HepG2 (cell line): ENCODE data around the gene ABCA13. TPM values are rescaled to one million over a fixed set of nuclear protein-coding genes. Genes with fewer than 3 reads are reported as not detected.

Experiments
- ATAC-seq: fragments of 200-7000 bp; cut with Tn5 transposase; 3 replicates; pipeline ENCODE4 v1.9.1; 2020; ENCODE audit warnings: mild to moderate bottlenecking, moderate library complexity
- BruUV-seq: library from RNA; stranded (reverse); fragments of 400-500 nt; replicated peaks from 2 replicates; lab custom pipeline; 2021; lab: Mats Ljungman, UMichigan
- CTCF ChIA-PET: fragments of 300-600 bp; formaldehyde crosslinking; extraction: SDS; loops from one replicate; lab custom pipeline; 2021; ENCODE audit warnings: low total read pairs, inconsistent platforms, low intra/inter-chr PET ratio; lab: Yijun Ruan, JAX
- POLR2A ChIA-PET: fragments of 350-600 bp; sonication (Branson Sonifier 250); formaldehyde crosslinking; loops from one replicate; lab custom pipeline; 2020; ENCODE audit warnings: antibody characterized with exemption, inconsistent platforms; lab: Yijun Ruan, JAX
- DNase-seq: peaks from one replicate; pipeline ENCODE4 v3.0.0-alpha.2; 2015; ENCODE audit warnings: low spot score
- FAIRE-seq: peaks from 3 replicates; lab custom pipeline; 2011; peaks lifted over from hg19 to GRCh38; lab: Jason Lieb, UNC
- H2AFZ ChIP-seq: one replicate; pipeline ENCODE4 v1.6.1; 2011; ENCODE audit warnings: low read length, inconsistent platforms
- H3K27ac ChIP-seq: fragments of 300-600 bp; 3 replicates; pipeline ENCODE4 v1.8.0; 2011; ENCODE audit warnings: mixed run types, mild to moderate bottlenecking, mixed read lengths, low read length, inconsistent platforms; ENCODE audit not compliant: insufficient read depth; ENCODE audit errors: extremely low read length
- H3K27me3 ChIP-seq, 2 experiments: fragments of 200-600 bp in 1 of 2; 2 replicates in 1 of 2; 3 replicates in 1 of 2; pipeline versions ENCODE4 v1.6.0 to v1.8.0; 2011; ENCODE audit warnings: low read length in 2 of 2, mild to moderate bottlenecking in 2 of 2, moderate library complexity in 2 of 2, inconsistent platforms in 1 of 2; ENCODE audit not compliant: insufficient read depth in 2 of 2, control insufficient read depth in 1 of 2
- H3K36me3 ChIP-seq, 2 experiments: fragments of 200-600 bp in 1 of 2; replicated peaks in 1 of 2; 2 replicates in 1 of 2; 3 replicates in 1 of 2; pipeline versions ENCODE4 v1.5.1 to v1.8.0; 2011; ENCODE audit warnings: low read length in 2 of 2, inconsistent platforms in 1 of 2; ENCODE audit not compliant: insufficient read depth in 2 of 2, control insufficient read depth in 1 of 2
- H3K4me1 ChIP-seq: 2 replicates; pipeline ENCODE4 v1.5.1; 2012; ENCODE audit warnings: low read length, inconsistent platforms; ENCODE audit not compliant: insufficient read depth
- H3K4me2 ChIP-seq: 2 replicates; pipeline ENCODE4 v1.6.0; 2011; ENCODE audit warnings: low read depth, low read length, inconsistent platforms
- H3K4me3 ChIP-seq, 3 experiments: fragments of 200-600 bp in 1 of 3; sonication (generic), shearing (Covaris generic) in 1 of 3; replicated peaks in 1 of 3; 2 replicates each; pipeline ENCODE4 v1.5.1; 2011 to 2016; ENCODE audit warnings: low read length in 3 of 3, inconsistent platforms in 2 of 3, low read depth in 2 of 3, mild to moderate bottlenecking in 2 of 3, control low read depth in 1 of 3, mixed read lengths in 1 of 3; ENCODE audit not compliant: insufficient read depth in 1 of 3
- H3K79me2 ChIP-seq: one replicate; pipeline ENCODE4 v1.6.1; 2011; ENCODE audit warnings: low read length, inconsistent platforms; ENCODE audit not compliant: insufficient read depth
- H3K9ac ChIP-seq: 2 replicates; pipeline ENCODE4 v1.6.0; 2011; ENCODE audit warnings: mild to moderate bottlenecking, low read depth, low read length, inconsistent platforms; ENCODE audit not compliant: insufficient read depth
- H3K9me3 ChIP-seq: 2 replicates; pipeline ENCODE4 v1.5.1; 2012; ENCODE audit warnings: mild to moderate bottlenecking, low read length
- H4K20me1 ChIP-seq: 2 replicates; pipeline ENCODE4 v1.6.0; 2011; ENCODE audit warnings: inconsistent platforms, mild to moderate bottlenecking, low read length, moderate library complexity; ENCODE audit not compliant: insufficient read depth
- ARNT2 ChIP-seq: sonication (generic); formaldehyde crosslinking; IDR thresholded peaks from 2 replicates; pipeline ENCODE4 v1.8.0; 2022; ENCODE audit warnings: mild to moderate bottlenecking, low read depth, missing genetic modification reagents, moderate library complexity
- DNMT3B ChIP-seq: conservative IDR thresholded peaks from 2 replicates; pipeline ENCODE4 v1.6.1; 2016; ENCODE audit warnings: missing biosample characterization, control low read depth
- GABPB1 ChIP-seq: IDR thresholded peaks from 2 replicates; pipeline ENCODE4 v1.6.1; 2016; ENCODE audit warnings: mild to moderate bottlenecking, missing genetic modification reagents, moderate library complexity, missing compliant biosample characterization
- HOXA3 ChIP-seq: sonication (generic); formaldehyde crosslinking; IDR thresholded peaks from 2 replicates; pipeline ENCODE4 v1.5.0; 2020; ENCODE audit warnings: missing genetic modification reagents
- IRF1 ChIP-seq: sonication (generic); formaldehyde crosslinking; IDR thresholded peaks from 2 replicates; pipeline ENCODE4 v1.4.0; 2020; ENCODE audit warnings: low read depth, mild to moderate bottlenecking, missing genetic modification reagents
- JUND ChIP-seq: sonication (generic); formaldehyde crosslinking; IDR thresholded peaks from 2 replicates; pipeline ENCODE4 v1.8.0; 2022; ENCODE audit warnings: mild to moderate bottlenecking, missing genetic modification reagents
- MBD4 ChIP-seq: IDR thresholded peaks from 2 replicates; pipeline ENCODE4 v1.6.1; 2012; ENCODE audit warnings: low read length, inconsistent platforms, borderline replicate concordance
- REPIN1 ChIP-seq: sonication (generic); formaldehyde crosslinking; IDR thresholded peaks from 2 replicates; pipeline ENCODE4 v1.8.0; 2022; ENCODE audit warnings: missing genetic modification reagents, low read depth, mild to moderate bottlenecking, borderline replicate concordance
- XBP1 ChIP-seq: sonication (generic); formaldehyde crosslinking; IDR thresholded peaks from 2 replicates; pipeline ENCODE4 v1.5.0; 2020; ENCODE audit warnings: missing genetic modification reagents
- ZBED4 ChIP-seq: sonication (generic); formaldehyde crosslinking; IDR thresholded peaks from 2 replicates; pipeline ENCODE4 v1.4.0; 2020; ENCODE audit warnings: missing genetic modification reagents, borderline replicate concordance
- ZFY ChIP-seq: sonication (generic); formaldehyde crosslinking; IDR thresholded peaks from 2 replicates; pipeline ENCODE4 v1.4.0; 2020; ENCODE audit warnings: missing genetic modification reagents
- ZNF234 ChIP-seq: sonication (generic); formaldehyde crosslinking; conservative IDR thresholded peaks from 2 replicates; pipeline ENCODE4 v1.5.1; 2020; ENCODE audit warnings: mild to moderate bottlenecking, missing genetic modification reagents
- ZNF337 ChIP-seq: sonication (generic); formaldehyde crosslinking; IDR thresholded peaks from 2 replicates; pipeline ENCODE4 v1.5.1; 2020; ENCODE audit warnings: missing genetic modification reagents, low read depth, mild to moderate bottlenecking, borderline replicate concordance
- ZXDC ChIP-seq: sonication (generic); formaldehyde crosslinking; IDR thresholded peaks from 2 replicates; pipeline ENCODE4 v1.5.0; 2020; ENCODE audit warnings: mild to moderate bottlenecking, missing genetic modification reagents
- WGBS: methylation state at CpG from one replicate; pipeline ENCODE4 v1.1.6; 2017; ENCODE audit warnings: low lambda C conversion rate; 5-methylcytosine and 5-hydroxymethylcytosine counted together
- in situ Hi-C: cut with HindIII; loops from 2 replicates; pipeline ENCODE4 v1.10.0; 2017; ENCODE audit warnings: low pct_unique_long_range_greater_than_20kb; ENCODE audit not compliant: extremely low pct_ligation_motif_present
- intact Hi-C: fragments of 100-400 bp; cut with micrococcal nuclease; formaldehyde crosslinking; loops from one replicate; pipeline ENCODE4 v1.10.0; 2022; ENCODE audit not compliant: unreplicated experiment
- polyA plus RNA-seq, 8 experiments: library from polyadenylated mRNA; depleted of rRNA in 3 of 8; stranded (reverse) in 7 of 8; unstranded in 1 of 8; fragments of >200 nt; fragmentation: Illumina TruSeq in 4 of 8; extraction: Trizol in 4 of 8; gene quantifications; 2 replicates each; pipeline versions ENCODE4 v1.2.1 to v1.2.3, GENCODE V29; 2011 to 2016; ENCODE audit warnings: low read depth in 4 of 8, missing spikeins in 1 of 8, mixed read lengths in 1 of 8; ENCODE audit not compliant: insufficient read depth in 1 of 8
- total RNA-seq, 5 experiments: library from RNA; depleted of rRNA; stranded (reverse); fragments of >200 nt; fragmentation: Illumina TruSeq; extraction: Trizol; gene quantifications; 2 replicates each; pipeline ENCODE4 v1.2.3, GENCODE V29; 2016; ENCODE audit warnings: low read depth in 1 of 5

Gene ABCA13
- total and polyA plus RNA-seq, 2 of the 13 experiments (the other 11 are each of a cell fraction or from before 2014, with no cell fraction given) = 0.03 TPM; not detected in 1

GRCh38 chr7:48316768-48317167 lies 145.5 kb downstream of the ABCA13 start:
- H3K27me3 ChIP-seq = no peaks in the 10 kb centered on the region
- TF ChIP-seq JUND (CRISPR knock-in tag) (no peak), REPIN1 (CRISPR knock-in tag) (no peak), HOXA3 (no peak), MBD4 (no peak), IRF1 (no peak), ZXDC (no peak), GABPB1 (no peak), XBP1 (CRISPR knock-in tag) (no peak), ZNF337 (no peak), ZFY (CRISPR knock-in tag) (no peak), ZBED4 (CRISPR knock-in tag) (no peak), ZNF234 (no peak), DNMT3B (CRISPR knock-in tag) (no peak), ARNT2 (CRISPR knock-in tag) (no peak)
- TF ChIP-seq, all 625 proteins: peak for 0
- FAIRE-seq = no peak
- H3K9me3 ChIP-seq = no peaks in the 10 kb centered on the region
- CTCF ChIA-PET = no interaction called here
- WGBS = 3% methylated on average over 3 of the region's 3 CpGs
- no peaks in the 10 kb centered on the region for H4K20me1 ChIP-seq
- POLR2A ChIA-PET = no interaction called here
- no peak overlapping the region for H3K27ac ChIP-seq
- no peak overlapping the region for H3K9ac ChIP-seq
- in situ Hi-C loops = loop anchor here (25.0 kb wide), 1 partner anchor 1521 kb away; no protein-coding TSS in a partner anchor
- intact Hi-C loops = no loop called here
- H3K4me1 ChIP-seq = no peaks in the 10 kb centered on the region
- H3K79me2 ChIP-seq = no peaks in the 10 kb centered on the region
- DNase-seq = no peak
- H3K36me3 ChIP-seq = no peaks in the 10 kb centered on the region
- no peak overlapping the region for H3K4me3 ChIP-seq
- no peak for ATAC-seq
- no TSS peak for BruUV-seq
- no peak overlapping the region for H3K4me2 ChIP-seq
- no peak overlapping the region for H2AFZ ChIP-seq
